ENCODE measurements around the gene ROCK2.

Gene ROCK2

DNA sequence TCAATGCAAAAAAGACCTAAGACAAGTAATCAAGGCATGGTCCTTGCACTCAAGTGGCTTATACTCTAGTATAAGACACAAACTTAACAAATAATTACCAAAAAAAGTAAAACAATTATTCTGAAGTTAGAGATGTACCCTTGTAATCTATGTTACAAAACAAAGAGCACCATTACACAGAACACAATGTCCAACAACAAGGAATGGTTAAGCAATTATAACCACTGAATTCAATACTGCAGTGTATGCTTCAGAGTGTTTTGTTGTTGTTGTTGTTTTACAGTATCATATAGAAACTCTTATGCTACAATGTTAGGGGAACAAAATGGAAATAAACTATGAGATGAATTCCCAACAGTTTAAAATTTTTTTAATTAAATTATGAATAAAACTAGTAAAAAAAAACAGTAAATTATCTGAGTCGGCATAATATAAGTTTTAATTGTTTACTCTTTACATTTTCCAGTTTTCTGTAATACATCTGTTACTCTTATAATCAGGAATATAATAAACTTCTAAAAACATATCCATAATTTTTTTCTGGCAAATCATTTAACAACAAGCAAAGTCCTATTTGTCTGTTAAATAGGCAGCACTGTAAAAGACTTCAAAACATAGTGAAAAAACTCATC is 29.2 kb downstream of the ROCK2 start:
- H3K9me3 Mint-ChIP-seq, result no peaks in the 10 kb centered on the region
- H3K4me1 Mint-ChIP-seq (ENCODE audit: low read depth), result no peaks in the 10 kb centered on the region
- no peak overlapping the region for H3K4me3 Mint-ChIP-seq
- no peaks in the 10 kb centered on the region for H3K27me3 Mint-ChIP-seq (ENCODE audit: low read depth)
- H3K36me3 Mint-ChIP-seq (ENCODE audit: low read depth), result no peaks in the 10 kb centered on the region
- H3K27ac Mint-ChIP-seq, result no peak overlapping the region

DNA sequence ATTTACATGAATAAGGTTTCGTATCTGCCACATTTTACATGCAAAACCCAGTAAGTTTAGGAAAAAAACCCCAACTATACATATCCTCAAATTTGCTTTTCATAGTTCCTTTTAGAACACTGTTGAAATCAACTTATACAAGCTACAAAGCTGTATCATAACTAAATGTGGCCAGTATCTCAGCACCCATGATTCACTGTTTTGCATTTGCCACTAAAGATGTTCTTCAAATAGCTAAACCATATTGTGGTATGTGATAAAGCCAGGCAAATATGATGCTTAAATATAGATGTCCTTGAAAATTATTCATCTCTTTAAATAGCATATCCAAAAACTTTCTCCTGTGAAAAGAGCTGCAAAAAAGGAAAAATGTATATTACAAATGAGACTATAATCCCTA is 29.9 kb downstream of the ROCK2 start:
- no peaks in the 10 kb centered on the region for H3K36me3 Mint-ChIP-seq (ENCODE audit: low read depth)
- no peak overlapping the region for H3K27ac Mint-ChIP-seq
- H3K27me3 Mint-ChIP-seq (ENCODE audit: low read depth), result no peaks in the 10 kb centered on the region
- H3K4me1 Mint-ChIP-seq (ENCODE audit: low read depth), result no peaks in the 10 kb centered on the region
- no peak overlapping the region for H3K4me3 Mint-ChIP-seq
- H3K9me3 Mint-ChIP-seq, result no peaks in the 10 kb centered on the region

DNA sequence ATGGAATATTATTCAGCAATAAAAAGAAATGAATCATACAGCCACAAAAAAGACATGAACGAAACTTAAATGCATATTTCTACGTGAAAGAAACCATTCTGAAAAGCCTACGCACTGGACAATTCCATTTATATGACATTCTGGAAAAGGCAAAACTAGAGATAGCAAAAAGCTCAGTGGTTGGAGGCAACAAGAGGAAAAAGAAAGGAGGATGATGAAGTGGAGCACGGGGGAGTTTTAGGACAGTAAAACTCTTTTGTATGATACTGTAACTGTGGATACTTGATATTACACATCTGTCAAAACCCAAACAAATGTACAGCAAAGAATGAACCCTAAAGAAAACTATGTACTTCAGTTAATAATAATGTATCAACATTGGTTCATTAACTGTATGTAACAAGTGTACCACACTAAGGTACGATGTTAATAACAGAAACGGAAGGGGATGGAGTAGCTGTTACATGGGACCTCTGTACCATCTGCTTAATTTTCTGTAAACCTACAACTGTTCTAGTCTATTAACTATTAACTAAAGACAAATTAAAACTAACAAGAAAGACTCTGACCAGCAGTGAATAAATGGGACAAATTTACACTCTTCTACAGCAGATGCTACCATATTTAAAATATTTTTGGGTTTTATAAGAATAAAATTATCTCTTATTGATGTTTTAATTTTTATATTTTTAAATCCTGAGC is 31.5 kb downstream of the ROCK2 start:
- Mint-ChIP-seq H3K4me1 (ENCODE audit: low read depth) (no peaks in the 10 kb centered on the region), H3K4me3 (no peak overlapping the region), H3K27ac (no peak overlapping the region), H3K9me3 (no peaks in the 10 kb centered on the region), H3K36me3 (ENCODE audit: low read depth) (no peaks in the 10 kb centered on the region), H3K27me3 (ENCODE audit: low read depth) (no peaks in the 10 kb centered on the region)

DNA sequence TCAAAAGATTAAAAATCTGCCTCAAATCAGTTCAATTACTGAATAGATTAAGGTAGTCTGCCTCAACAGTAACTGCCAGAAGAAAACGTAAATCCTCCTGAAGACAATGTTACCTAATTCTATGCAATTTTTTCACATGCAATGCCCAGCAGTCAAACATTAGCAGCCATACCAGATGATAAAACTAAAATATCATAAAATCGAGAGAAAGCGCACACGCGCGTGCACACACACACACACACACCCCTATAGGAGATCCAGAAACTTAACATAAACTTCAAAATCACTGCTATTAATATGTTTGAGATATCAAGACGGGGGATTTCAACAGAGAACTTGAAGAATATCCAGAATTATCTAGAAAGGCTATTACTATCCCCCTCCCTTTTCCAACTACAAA is 32.9 kb downstream of the ROCK2 start:
- Mint-ChIP-seq H3K27ac (no peak overlapping the region), H3K9me3 (no peaks in the 10 kb centered on the region), H3K27me3 (ENCODE audit: low read depth) (no peaks in the 10 kb centered on the region), H3K4me3 (no peak overlapping the region), H3K4me1 (ENCODE audit: low read depth) (peaks cover 2% of the 10 kb centered on the region), H3K36me3 (ENCODE audit: low read depth) (no peaks in the 10 kb centered on the region)

DNA sequence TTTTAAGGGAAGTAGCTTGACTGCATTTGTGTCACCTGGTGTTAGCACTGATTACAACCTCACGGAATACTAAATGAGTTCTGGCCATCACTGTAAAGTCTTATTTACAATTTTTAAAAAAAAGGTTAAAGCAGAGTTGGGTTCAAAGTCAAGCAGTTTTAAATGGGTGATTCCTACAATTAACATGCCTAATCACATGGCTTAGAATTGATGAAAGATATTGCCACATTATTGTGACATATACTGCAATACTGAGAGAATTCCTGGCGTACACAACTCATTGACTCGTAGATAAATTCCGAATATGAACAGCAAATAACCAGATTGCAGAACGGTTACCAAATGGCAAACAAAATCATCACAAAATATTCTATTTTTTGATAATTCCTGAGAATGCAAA is 34.2 kb downstream of the ROCK2 start:
- no peak overlapping the region for H3K27ac Mint-ChIP-seq
- no peaks in the 10 kb centered on the region for H3K27me3 Mint-ChIP-seq (ENCODE audit: low read depth)
- H3K4me1 Mint-ChIP-seq (ENCODE audit: low read depth), result peaks cover 3% of the 10 kb centered on the region
- H3K4me3 Mint-ChIP-seq, result no peak overlapping the region
- H3K36me3 Mint-ChIP-seq (ENCODE audit: low read depth), result no peaks in the 10 kb centered on the region
- no peaks in the 10 kb centered on the region for H3K9me3 Mint-ChIP-seq

DNA sequence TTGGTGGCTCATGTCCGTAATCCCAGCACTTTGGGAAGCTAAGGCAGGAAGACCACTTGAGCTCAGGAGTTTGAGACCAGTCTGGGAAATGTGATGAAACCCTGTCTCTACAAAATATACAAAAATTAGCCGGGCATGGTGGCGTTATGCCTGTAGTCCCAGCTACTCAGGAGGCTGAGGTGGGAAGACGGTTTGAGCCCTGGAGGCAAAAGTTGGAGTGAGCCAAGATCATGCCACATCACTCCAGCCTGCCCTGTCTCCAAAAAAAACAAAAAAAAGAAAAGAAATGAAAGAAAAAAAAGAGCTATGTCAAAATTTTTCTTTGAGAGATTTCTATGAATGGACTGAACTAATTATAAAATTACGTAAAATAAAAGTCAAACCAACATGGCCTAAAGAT is 34.7 kb downstream of the ROCK2 start:
- Mint-ChIP-seq H3K4me1 (ENCODE audit: low read depth) (peaks cover 3% of the 10 kb centered on the region), H3K4me3 (no peak overlapping the region), H3K36me3 (ENCODE audit: low read depth) (no peaks in the 10 kb centered on the region), H3K27ac (no peak overlapping the region), H3K9me3 (no peaks in the 10 kb centered on the region), H3K27me3 (ENCODE audit: low read depth) (no peaks in the 10 kb centered on the region)

DNA sequence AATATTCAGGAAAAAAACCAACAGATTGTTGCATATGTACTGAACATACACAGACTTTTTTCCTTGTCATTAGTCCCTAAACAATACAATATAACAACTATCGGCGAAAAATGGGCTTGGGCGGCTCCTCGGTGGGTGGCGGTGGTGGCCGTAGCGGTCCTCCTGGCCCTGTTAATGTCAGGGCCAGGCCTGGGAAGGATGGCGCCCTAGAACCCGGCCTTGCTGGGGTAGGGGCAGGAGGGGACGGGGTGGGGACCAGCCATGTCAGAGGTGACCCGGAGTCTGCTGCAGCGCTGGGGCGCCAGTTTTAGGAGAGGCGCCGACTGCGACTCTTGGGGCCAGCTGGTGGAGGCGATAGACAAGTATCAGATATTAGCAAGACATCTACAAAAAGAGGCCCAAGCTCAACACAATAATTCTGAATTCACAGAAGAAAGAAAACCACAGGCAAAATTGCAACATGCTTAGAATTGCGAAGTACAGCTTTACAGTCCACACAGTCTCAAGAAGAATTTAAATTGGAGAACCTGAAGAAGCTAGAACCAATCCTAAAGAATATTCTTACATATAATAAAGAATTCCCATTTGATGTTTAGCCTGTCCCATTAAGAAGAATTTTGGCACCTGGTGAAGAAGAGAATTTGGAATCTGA is 36.5 kb downstream of the ROCK2 start:
- H3K9me3 Mint-ChIP-seq, result no peaks in the 10 kb centered on the region
- H3K4me1 Mint-ChIP-seq (ENCODE audit: low read depth), result peaks cover 3% of the 10 kb centered on the region
- H3K27me3 Mint-ChIP-seq (ENCODE audit: low read depth), result no peaks in the 10 kb centered on the region
- no peak overlapping the region for H3K27ac Mint-ChIP-seq
- H3K4me3 Mint-ChIP-seq, result no peak overlapping the region
- H3K36me3 Mint-ChIP-seq (ENCODE audit: low read depth), result no peaks in the 10 kb centered on the region

DNA sequence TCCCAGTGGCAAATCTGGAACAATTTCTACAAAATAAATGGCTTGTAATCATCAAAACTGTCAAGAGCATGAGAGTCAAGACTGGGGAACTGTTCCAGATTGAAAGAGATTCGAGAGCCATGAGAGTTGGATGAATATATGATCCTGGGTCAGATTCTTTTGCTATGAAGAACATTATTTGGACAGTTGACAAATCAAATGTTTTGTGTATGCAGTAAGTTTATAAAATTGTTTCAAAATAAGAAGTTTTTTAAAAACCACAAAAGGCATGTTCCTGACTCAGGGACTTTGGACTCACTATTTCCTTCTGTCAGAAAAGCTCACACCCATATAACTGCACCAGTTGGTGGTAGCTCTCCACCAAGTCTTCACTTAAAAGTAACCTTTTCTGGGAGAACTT is 38.5 kb downstream of the ROCK2 start:
- no peaks in the 10 kb centered on the region for H3K9me3 Mint-ChIP-seq
- H3K4me1 Mint-ChIP-seq (ENCODE audit: low read depth), result peaks cover 3% of the 10 kb centered on the region
- H3K36me3 Mint-ChIP-seq (ENCODE audit: low read depth), result no peaks in the 10 kb centered on the region
- no peaks in the 10 kb centered on the region for H3K27me3 Mint-ChIP-seq (ENCODE audit: low read depth)
- no peak overlapping the region for H3K4me3 Mint-ChIP-seq
- H3K27ac Mint-ChIP-seq, result no peak overlapping the region

DNA sequence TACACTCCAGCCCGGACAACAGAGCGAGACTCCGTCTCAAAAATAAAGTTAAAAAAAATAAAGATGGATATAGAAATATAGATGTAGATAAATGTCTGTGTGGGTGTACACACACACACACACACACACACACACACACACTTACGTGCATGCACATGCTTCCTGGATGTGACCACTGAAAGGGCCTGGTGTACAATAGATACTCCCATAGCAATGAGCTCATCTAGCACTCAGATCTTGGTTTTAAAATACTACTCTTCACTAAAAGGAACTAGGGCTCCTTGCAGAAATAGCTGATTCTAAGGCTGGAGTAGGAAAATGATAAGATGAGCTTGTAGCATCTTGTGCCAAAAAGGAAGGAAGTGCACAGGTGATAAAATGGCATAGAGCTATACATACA is 39.1 kb downstream of the ROCK2 start:
- Mint-ChIP-seq H3K27me3 (ENCODE audit: low read depth) (no peaks in the 10 kb centered on the region), H3K4me3 (no peak overlapping the region), H3K4me1 (ENCODE audit: low read depth) (peaks cover 3% of the 10 kb centered on the region), H3K36me3 (ENCODE audit: low read depth) (no peaks in the 10 kb centered on the region), H3K9me3 (no peaks in the 10 kb centered on the region), H3K27ac (no peak overlapping the region)

DNA sequence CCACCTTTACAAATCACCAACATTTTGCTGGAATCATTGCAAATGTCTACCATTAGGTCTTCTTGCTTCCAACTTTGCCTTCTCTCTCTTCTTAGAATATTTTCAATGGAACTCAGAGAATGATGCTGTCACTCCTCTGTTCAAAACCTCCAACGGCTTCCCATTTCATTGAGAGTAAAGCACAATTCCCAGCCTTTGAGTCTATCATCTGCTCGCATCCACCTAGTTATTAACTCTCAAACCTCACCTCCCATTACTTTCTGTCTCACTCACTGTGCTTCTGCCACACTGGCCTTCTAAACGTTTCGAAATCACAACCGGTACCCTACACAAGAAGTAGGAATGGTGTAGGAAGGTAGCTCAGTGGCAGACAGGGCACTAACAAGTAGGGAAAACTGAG is 40.0 kb downstream of the ROCK2 start:
- Mint-ChIP-seq H3K36me3 (ENCODE audit: low read depth) (no peaks in the 10 kb centered on the region), H3K27me3 (ENCODE audit: low read depth) (no peaks in the 10 kb centered on the region), H3K27ac (no peak overlapping the region), H3K4me1 (ENCODE audit: low read depth) (peaks cover 3% of the 10 kb centered on the region), H3K9me3 (no peaks in the 10 kb centered on the region), H3K4me3 (no peak overlapping the region)

DNA sequence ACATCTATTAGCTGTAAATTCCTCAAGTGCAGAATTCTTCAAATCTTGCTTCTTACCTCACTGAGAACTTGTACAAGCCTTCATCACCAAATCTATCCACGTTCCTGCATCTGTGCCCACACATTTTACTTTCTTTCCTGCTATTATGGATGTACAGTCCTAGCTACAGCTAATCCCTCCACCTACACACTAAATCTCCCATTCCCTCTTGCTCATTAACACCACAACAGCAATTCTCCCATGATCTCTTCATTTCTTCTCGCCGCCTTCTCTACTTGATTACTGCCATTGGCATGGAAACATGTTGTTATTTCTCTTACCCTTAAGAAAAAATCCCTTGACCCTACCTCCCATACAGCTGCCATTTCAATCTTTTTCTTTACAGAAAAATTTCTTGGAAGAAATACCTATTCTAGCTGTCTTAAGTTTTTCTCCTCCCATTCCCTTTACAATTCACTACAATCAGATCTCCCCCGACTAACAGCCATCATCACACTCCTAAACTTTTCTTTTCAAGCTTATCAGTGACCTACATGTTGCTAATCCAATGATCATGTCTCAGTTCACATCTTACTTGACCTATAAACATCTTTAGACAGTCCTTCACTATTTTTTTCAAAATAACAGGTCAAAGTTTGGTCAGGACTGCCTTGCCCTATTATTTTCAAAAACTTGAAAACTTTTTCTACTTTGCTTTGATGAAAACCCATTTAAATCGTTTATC is 41.0 kb downstream of the ROCK2 start:
- Mint-ChIP-seq H3K9me3 (no peaks in the 10 kb centered on the region), H3K27ac (no peak overlapping the region), H3K4me1 (ENCODE audit: low read depth) (peaks cover 3% of the 10 kb centered on the region), H3K36me3 (ENCODE audit: low read depth) (no peaks in the 10 kb centered on the region), H3K27me3 (ENCODE audit: low read depth) (no peaks in the 10 kb centered on the region), H3K4me3 (no peak overlapping the region)

DNA sequence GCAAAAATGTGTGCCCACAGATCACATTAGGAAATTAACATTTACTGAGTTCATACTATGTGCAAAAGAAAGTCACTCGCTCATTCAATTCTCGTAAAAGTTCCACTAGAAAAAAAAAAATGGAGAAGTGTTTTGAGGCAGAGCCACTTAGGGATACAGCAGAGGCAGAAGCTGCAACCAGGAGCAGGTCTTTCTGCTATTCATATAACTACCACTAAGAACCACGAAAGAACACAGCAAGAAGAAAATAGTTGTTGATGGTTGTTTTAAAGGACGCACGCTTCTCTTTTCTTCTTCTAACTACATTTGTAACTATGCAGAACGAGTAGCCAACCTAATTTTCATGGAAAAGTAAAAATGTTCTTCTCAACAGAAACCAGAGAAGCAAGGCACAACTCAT is 45.0 kb downstream of the ROCK2 start:
- Mint-ChIP-seq H3K9me3 (no peaks in the 10 kb centered on the region), H3K4me3 (no peak overlapping the region), H3K27me3 (ENCODE audit: low read depth) (no peaks in the 10 kb centered on the region), H3K27ac (no peak overlapping the region), H3K36me3 (ENCODE audit: low read depth) (no peaks in the 10 kb centered on the region), H3K4me1 (ENCODE audit: low read depth) (no peaks in the 10 kb centered on the region)

DNA sequence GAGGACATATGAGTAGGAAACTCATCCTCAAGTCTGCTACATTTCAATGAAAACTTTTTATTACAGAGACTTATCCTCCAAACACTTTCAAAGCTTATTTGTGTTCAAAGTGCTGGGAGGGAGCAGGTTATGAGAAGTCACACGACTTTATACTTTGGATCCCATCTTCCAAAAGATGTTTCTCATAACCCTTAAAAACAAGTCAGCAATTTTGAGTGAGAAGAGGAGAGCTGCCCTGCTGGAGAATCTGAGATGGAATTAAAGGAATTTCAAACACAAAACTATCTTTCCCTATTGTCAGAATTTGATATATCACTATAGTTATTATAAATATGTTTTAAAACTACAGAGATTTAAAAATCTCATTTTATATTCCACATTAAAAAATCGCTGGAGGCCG is 45.8 kb downstream of the ROCK2 start:
- Mint-ChIP-seq H3K36me3 (ENCODE audit: low read depth) (no peaks in the 10 kb centered on the region), H3K4me3 (no peak overlapping the region), H3K9me3 (no peaks in the 10 kb centered on the region), H3K4me1 (ENCODE audit: low read depth) (no peaks in the 10 kb centered on the region), H3K27ac (no peak overlapping the region), H3K27me3 (ENCODE audit: low read depth) (no peaks in the 10 kb centered on the region)

DNA sequence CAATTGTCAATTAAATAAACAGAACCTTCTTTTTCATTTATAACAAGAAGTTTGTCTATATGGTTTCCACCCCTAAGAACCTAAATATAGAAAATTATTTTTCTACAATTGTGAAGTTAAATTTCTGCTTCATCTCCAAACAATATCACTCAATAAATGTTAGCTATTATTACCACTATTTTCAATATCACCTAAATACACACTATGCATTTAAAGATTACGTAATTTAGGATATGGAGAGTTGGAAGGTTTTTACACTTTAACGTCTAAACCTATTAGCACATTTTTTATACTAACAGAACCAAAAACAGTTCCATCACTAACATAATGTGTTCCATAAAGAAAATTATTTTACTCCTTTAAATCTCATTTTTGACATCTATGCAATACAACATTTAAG is 48.0 kb downstream of the ROCK2 start:
- H3K9me3 Mint-ChIP-seq, result no peaks in the 10 kb centered on the region
- no peak overlapping the region for H3K4me3 Mint-ChIP-seq
- H3K36me3 Mint-ChIP-seq (ENCODE audit: low read depth), result no peaks in the 10 kb centered on the region
- H3K4me1 Mint-ChIP-seq (ENCODE audit: low read depth), result peaks cover 4% of the 10 kb centered on the region
- no peaks in the 10 kb centered on the region for H3K27me3 Mint-ChIP-seq (ENCODE audit: low read depth)
- no peak overlapping the region for H3K27ac Mint-ChIP-seq
